Thymus (tissue), 14 donors: ENCODE measurements around the gene GTF2H3. TPM values are rescaled to one million over a fixed set of nuclear protein-coding genes. Genes with fewer than 3 reads are reported as not detected.
A peak's percentile ranks its signal among the peaks of the same experiment; 100 is the strongest.

Experiments
- DNase-seq, 9 donors: peaks; one replicate each; pipeline ENCODE4 v3.0.0-alpha.2; 2013; ENCODE audit warnings: low spot score in 9 of 9, low read depth in 6 of 9, missing footprints in 1 of 9
- H3K27ac ChIP-seq, 2 donors: one replicate each; pipeline ENCODE4 v1.5.1; 2013; ENCODE audit warnings: control low read depth in 1 of 2, low read depth in 1 of 2, low read length in 1 of 2, mild to moderate bottlenecking in 1 of 2, moderate library complexity in 1 of 2
- H3K27me3 ChIP-seq, 2 donors: one replicate each; pipeline ENCODE4 v1.5.1; 2013; ENCODE audit warnings: low read length in 1 of 2; ENCODE audit not compliant: control insufficient read depth in 2 of 2, insufficient read depth in 1 of 2
- H3K36me3 ChIP-seq, 2 donors: one replicate each; pipeline ENCODE4 v1.5.1; 2013; ENCODE audit warnings: low read length in 1 of 2, mild to moderate bottlenecking in 1 of 2, moderate library complexity in 1 of 2; ENCODE audit not compliant: control insufficient read depth in 2 of 2, insufficient read depth in 2 of 2
- H3K4me1 ChIP-seq, 2 donors: one replicate each; pipeline ENCODE4 v1.5.1; 2013; ENCODE audit warnings: low read length in 2 of 2; ENCODE audit not compliant: control insufficient read depth in 2 of 2, insufficient read depth in 2 of 2
- H3K4me3 ChIP-seq, 2 donors: one replicate each; pipeline ENCODE4 v1.5.1; 2013; ENCODE audit warnings: low read length in 2 of 2, control low read depth in 1 of 2, mild to moderate bottlenecking in 1 of 2
- H3K9me3 ChIP-seq, 2 donors: one replicate each; pipeline ENCODE4 v1.5.1; 2013; ENCODE audit warnings: low read length in 1 of 2, mild to moderate bottlenecking in 1 of 2; ENCODE audit not compliant: control insufficient read depth in 2 of 2, insufficient read depth in 1 of 2
- WGBS: extraction: QIAGEN DNeasy Blood & Tissue Kit; methylation state at CpG from one replicate; pipeline ENCODE4 v1.1.7; 2013; 5-methylcytosine and 5-hydroxymethylcytosine counted together
- long read RNA-seq, 10 donors: transcript quantifications; one replicate each; lab custom pipeline, GENCODE V29; 2026
- polyA plus RNA-seq: library from polyadenylated mRNA; stranded (reverse); fragments of 200-250 nt; gene quantifications from one replicate; pipeline ENCODE4 v1.2.3, GENCODE V29; 2013
- total RNA-seq: library from RNA; stranded (reverse); fragments of 120-200 nt; gene quantifications from one replicate; pipeline ENCODE4 v1.2.4, GENCODE V29; 2013
- donor health status: healthy.

Gene GTF2H3
- 25.8 TPM for total RNA-seq
- polyA plus RNA-seq, result 11.2 TPM
- long read RNA-seq, donor 1, partial matches to known transcripts, result 0 of 1 reads
- long read RNA-seq, donor 1, other reads (novel, unspliced or antisense), result 0 of 1 reads
- long read RNA-seq, donor 2, result 0 reads
- long read RNA-seq, donor 3, transcript GTF2H3-212 (13 exons, 3,329 nt), result major isoform, 6 of 8 reads
- long read RNA-seq, donor 3, partial matches to known transcripts, result 0 of 8 reads
- long read RNA-seq, donor 3, other reads (novel, unspliced or antisense), result 0 of 8 reads
- long read RNA-seq, donor 4, partial matches to known transcripts, result 0 of 2 reads
- long read RNA-seq, donor 4, other reads (novel, unspliced or antisense), result 0 of 2 reads
- long read RNA-seq, donor 5, transcript GTF2H3-212 (13 exons, 3,329 nt), result major isoform, 5 of 9 reads
- long read RNA-seq, donor 5, partial matches to known transcripts, result 0 of 9 reads
- long read RNA-seq, donor 5, other reads (novel, unspliced or antisense), result 0 of 9 reads
- long read RNA-seq, donor 6, transcript GTF2H3-212 (13 exons, 3,329 nt), result major isoform, 11 of 13 reads
- long read RNA-seq, donor 6, partial matches to known transcripts, result 0 of 13 reads
- long read RNA-seq, donor 6, other reads (novel, unspliced or antisense), result 0 of 13 reads
- long read RNA-seq, donor 7, transcript GTF2H3-212 (13 exons, 3,329 nt), result major isoform, 5 of 6 reads
- long read RNA-seq, donor 7, partial matches to known transcripts, result 0 of 6 reads
- long read RNA-seq, donor 7, other reads (novel, unspliced or antisense), result 0 of 6 reads
- long read RNA-seq, donor 8, partial matches to known transcripts, result 0 of 3 reads
- long read RNA-seq, donor 8, other reads (novel, unspliced or antisense), result 0 of 3 reads
- long read RNA-seq, donor 9, partial matches to known transcripts, result 0 of 3 reads
- long read RNA-seq, donor 9, other reads (novel, unspliced or antisense), result 0 of 3 reads
- long read RNA-seq, donor 10, partial matches to known transcripts, result 0 of 4 reads
- long read RNA-seq, donor 10, other reads (novel, unspliced or antisense), result 0 of 4 reads

DNA sequence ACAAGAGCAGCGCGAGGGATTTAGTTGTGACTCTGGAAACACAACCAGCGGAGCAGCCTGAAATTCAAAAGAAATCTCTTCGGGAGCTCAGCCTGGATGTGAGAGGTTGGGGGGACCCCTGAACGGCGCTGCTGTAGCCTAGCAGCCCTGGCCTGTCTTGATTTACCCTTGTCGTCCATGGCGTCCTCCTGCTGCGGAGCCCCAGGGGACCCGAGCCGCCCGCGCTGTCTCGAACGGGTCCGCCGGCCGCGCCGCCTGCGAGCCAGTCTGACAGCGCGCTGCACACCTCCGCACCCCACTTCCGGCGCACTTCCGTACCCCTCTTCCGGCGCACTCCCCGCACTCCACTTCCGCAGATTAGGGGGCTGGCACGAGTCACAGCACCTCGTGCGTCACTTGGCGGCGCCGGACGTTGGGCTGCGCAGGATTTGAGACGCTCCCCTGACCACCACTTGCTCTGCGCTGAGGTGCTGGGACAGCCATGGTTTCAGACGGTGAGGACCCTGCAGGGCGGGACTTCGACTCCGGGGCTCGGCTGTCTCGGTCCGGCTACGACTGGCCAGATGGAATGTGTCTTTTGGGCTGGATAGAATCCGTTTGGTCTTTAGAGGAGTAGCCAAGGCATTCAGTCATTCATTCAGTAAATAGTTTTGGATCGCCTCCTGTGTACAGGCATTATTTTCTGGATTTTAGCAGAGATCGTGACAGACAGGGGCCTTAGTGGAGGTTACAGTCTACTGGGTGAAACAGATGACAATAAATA, at the start of gene GTF2H3, which contains the start of gene EIF2B1:
TSS of gene GTF2H3 (plus strand) at position 451 of the 763 bp plus-strand sequence. CDS start at position 482, 31 bp downstream.
TSS of gene EIF2B1 (minus strand) at position 308 of the 763 bp plus-strand sequence. CDS start at position 179, 129 bp downstream.
- Histone ChIP-seq H3K36me3 (peaks cover 26 to 30% of the 10 kb centered on the region in 2 donors), H3K4me1 (peaks cover 8 to 15% of the 10 kb centered on the region in 2 donors), H3K27ac (peak within 1 kb of the TSS; percentile 56 to 86), H3K9me3 (no peaks in the 10 kb centered on the region), H3K4me3 (peak within 1 kb of the TSS; percentile 75 to 90), H3K27me3 (no peaks in the 10 kb centered on the region)
- peak; percentile 87 to 97 (median 95) for DNase-seq
- under 1% methylated on average over 52 of the region's 52 CpGs for WGBS

- no peak overlapping the region for H3K4me3 ChIP-seq
These were observed 41.7 kb upstream of the GTF2H3 start for GRCh38 chr12:123591702-123592481.

DNA sequence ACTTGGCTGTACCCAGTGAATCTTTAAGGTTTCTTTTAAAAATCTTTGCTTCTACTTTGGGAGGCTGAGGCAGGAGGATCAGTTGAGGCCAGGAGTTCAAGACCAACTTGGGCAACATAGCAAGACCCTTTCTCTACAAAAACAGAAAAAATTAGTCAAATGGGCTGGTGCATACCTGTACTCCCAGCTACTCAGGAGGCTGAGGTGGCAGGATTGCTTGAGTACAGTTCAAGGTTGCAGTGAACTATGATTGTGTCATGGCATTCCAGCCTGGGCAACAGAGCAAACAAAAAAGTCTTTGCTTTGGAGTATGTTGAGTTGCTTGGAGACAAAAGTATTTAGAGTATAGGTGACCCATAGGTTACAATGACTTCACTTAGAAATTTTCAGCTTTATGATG, 37.9 kb upstream of the GTF2H3 start:
- no peak for DNase-seq
- Histone ChIP-seq H3K36me3 (peaks cover 39 to 60% of the 10 kb centered on the region in 2 donors), H3K4me1 (peaks cover 0 to 2% of the 10 kb centered on the region in 2 donors), H3K27ac (no peak overlapping the region), H3K27me3 (no peaks in the 10 kb centered on the region), H3K9me3 (no peaks in the 10 kb centered on the region), H3K4me3 (no peak overlapping the region)

More at GRCh38 chr12:123591702-123592481, 41.7 kb upstream of the GTF2H3 start:
- H3K4me1 ChIP-seq, result peaks cover 0 to 4% of the 10 kb centered on the region in 2 donors
- peaks cover 48 to 72% of the 10 kb centered on the region in 2 donors for H3K36me3 ChIP-seq
- H3K9me3 ChIP-seq, result no peaks in the 10 kb centered on the region
- DNase-seq, result no peak
- 82% methylated on average over 8 of the region's 8 CpGs for WGBS
- no peak overlapping the region for H3K27ac ChIP-seq
- no peaks in the 10 kb centered on the region for H3K27me3 ChIP-seq

DNA sequence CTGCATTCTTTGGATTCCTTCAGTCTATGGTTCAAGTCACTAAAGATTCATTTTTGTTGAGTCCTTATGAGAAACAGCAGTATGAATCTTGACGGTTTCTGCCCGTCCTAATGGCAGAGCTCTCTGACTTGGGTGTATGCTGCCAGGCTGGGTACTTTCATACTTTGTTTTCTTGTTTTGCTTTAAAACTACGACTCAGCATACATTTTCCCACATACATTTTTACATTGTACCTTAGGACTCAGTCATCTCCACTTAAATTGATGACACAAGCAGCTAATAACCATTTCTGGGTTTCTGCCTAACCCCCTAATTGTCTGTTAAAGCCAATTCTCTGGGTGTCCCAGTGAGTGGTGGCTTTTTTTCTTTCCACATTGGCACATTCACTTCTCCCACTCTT, 36.5 kb upstream of the GTF2H3 start:
- DNase-seq, result no peak
- Histone ChIP-seq H3K9me3 (no peaks in the 10 kb centered on the region), H3K4me3 (no peak overlapping the region), H3K4me1 (peaks cover 0 to 9% of the 10 kb centered on the region in 2 donors), H3K27ac (peak overlapping the region in 1 of 2 donors; percentile 42), H3K27me3 (no peaks in the 10 kb centered on the region), H3K36me3 (peaks cover 28 to 47% of the 10 kb centered on the region in 2 donors)
- 97% methylated on average over 3 of the region's 3 CpGs for WGBS

DNA sequence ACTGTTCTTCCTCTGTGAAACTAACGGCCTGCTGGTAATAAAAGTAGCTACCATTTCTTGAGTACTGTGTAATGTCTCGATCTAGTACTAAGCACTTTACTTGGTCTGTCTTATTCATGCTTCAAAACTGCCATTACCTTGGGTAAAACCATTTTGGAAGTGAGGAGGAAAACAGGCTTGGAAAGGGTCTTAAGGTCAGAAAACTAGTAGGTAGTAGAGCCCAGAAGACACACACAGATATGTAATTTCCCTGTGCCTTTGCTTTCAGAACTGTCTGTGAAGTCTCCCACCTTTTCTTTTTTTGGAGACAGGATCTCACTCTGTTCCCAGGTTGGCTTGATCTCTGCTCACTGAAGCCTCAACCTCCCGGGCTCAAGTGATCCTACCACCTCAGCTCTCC, 35.1 kb upstream of the GTF2H3 start:
- DNase-seq, result no peak
- H3K36me3 ChIP-seq, result peaks cover 19 to 38% of the 10 kb centered on the region in 2 donors

GRCh38 chr12:123599310-123599709, 34.3 kb upstream of the GTF2H3 start:
- no peaks in the 10 kb centered on the region for H3K9me3 ChIP-seq
- H3K4me3 ChIP-seq, result no peak overlapping the region
- no peak overlapping the region for H3K27ac ChIP-seq
- H3K36me3 ChIP-seq, result peaks cover 15 to 40% of the 10 kb centered on the region in 2 donors
- peaks cover 6 to 27% of the 10 kb centered on the region in 2 donors for H3K4me1 ChIP-seq
- no peaks in the 10 kb centered on the region for H3K27me3 ChIP-seq
- 100% methylated on average over 1 of the region's 1 CpG for WGBS
- DNase-seq, result no peak

More for the DNA sequence above, 35.1 kb upstream of the GTF2H3 start:
- WGBS, result 97% methylated on average over 3 of the region's 3 CpGs
- Histone ChIP-seq H3K4me3 (no peak overlapping the region), H3K4me1 (peaks cover 6 to 23% of the 10 kb centered on the region in 2 donors), H3K27ac (no peak overlapping the region), H3K27me3 (no peaks in the 10 kb centered on the region), H3K9me3 (no peaks in the 10 kb centered on the region)

- Histone ChIP-seq H3K27ac (no peak overlapping the region), H3K36me3 (peaks cover 15 to 38% of the 10 kb centered on the region in 2 donors)
These were observed 33.9 kb upstream of the GTF2H3 start for GRCh38 chr12:123599721-123600120.

More at GRCh38 chr12:123599721-123600120, 33.9 kb upstream of the GTF2H3 start:
- Histone ChIP-seq H3K27me3 (no peaks in the 10 kb centered on the region), H3K4me3 (no peak overlapping the region), H3K4me1 (peaks cover 6 to 27% of the 10 kb centered on the region in 2 donors), H3K9me3 (no peaks in the 10 kb centered on the region)
- no peak for DNase-seq
- WGBS, result 97% methylated on average over 7 of the region's 7 CpGs
